ENCODE data around the gene LASP1NB.
A peak's percentile ranks its signal among the peaks of the same experiment; 100 is the strongest.
"Not testable (repeated sequence)": the region's sequence is repeated elsewhere in the genome, so short reads cannot be mapped to it uniquely, and the experiment has no call there.

LASP1NB gene

DNA sequence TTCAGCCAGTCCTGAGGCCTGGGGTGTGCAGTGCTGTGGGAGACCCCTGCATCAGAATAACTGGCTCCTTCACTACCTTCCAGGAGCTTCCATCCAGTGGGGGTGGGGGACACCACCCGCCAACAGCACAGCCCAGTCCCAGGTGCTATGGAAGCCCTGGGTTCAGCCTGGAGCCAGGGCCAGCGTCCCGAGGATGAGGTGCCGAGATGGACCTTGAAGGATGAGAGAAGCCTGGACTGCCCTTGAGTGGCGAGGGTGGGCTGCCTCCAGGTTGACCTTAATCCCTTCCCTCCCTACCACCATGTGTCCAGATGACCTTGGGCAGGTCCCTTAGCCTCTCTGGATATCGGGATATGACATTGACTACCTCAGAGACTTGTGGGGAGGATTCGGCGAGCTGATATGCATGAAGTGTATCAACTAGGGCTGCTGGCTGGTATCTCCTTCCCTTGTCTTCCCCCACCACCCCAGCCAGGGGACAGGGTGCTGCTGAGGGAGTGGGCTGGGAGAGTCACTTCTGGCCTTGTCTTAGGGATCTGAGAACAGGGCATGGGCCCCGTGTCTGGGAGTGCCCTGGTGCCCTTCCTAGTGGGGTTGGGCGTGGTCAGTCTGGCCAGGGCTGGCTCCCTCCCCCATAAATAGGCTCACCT is 14.2 kb upstream of the LASP1NB start:
- H3K36me3 Mint-ChIP-seq (ENCODE audit: low read depth), result peaks cover 10% of the 10 kb centered on the region
- H3K27me3 Mint-ChIP-seq (ENCODE audit: low read depth), result no peaks in the 10 kb centered on the region
- H3K27ac Mint-ChIP-seq, result peak overlapping the region; percentile 61
- intact Hi-C loops (cut with micrococcal nuclease), result no loop called here
- DNase-seq, result no peak
- no peaks in the 10 kb centered on the region for H3K9me3 Mint-ChIP-seq
- no peak overlapping the region for H3K4me3 Mint-ChIP-seq
- CTCF ChIA-PET, result interaction anchor here (1.1 kb wide), 1 partner anchor 40 kb away, joined by 3 read pairs; no protein-coding TSS in a partner anchor
- peaks cover 15% of the 10 kb centered on the region for H3K4me1 Mint-ChIP-seq (ENCODE audit: low read depth)

DNA sequence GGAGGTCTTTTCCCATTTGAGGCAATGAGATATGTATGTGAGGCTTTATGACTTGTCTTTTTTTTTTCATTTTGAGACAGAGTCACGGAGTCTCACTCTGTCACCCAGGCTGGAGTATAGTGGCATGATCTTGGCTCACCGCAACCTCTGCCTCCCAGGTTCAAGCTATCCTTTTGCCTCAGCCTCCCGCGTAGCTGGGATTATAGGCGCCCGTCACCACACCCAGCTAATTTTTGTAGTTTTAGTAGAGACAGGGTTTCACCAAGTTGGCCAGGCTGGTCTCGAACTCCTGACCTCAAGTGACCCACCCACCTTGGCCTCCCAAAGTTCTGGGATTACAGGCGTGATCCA is 13.7 kb upstream of the LASP1NB start:
- peak overlapping the region; percentile 61 for H3K27ac Mint-ChIP-seq

DNA sequence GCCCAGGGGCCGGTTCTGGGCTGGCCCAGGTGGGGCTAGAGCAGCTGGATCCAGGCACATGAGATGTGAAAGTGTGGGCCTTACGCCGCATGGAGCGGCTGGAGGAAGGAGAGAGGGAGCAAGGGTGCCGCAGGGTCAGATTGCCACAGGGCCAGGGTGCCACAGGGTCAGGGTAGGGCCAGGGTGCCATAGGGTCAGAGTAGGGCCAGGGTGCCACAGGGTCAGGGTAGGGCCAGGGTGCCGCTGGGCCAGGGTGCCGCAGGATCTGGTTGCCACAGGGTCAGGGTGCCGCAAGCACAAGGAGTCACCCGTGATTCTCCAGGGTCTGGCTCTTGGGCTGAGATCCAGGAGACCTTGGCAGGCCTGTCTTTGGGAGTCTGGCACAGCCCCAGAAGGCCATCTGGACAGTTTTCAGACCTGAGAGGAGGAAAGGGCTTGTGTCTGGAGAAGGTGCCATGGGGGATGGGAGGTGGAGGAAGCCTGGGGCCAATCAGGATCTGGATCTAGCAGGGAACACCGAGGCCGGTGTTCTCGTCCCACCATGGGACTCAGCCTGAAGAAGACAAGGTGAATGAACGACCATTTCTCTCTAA is 13.1 kb upstream of the LASP1NB start:
- Mint-ChIP-seq H3K27me3 (ENCODE audit: low read depth) (no peaks in the 10 kb centered on the region), H3K27ac (no peak overlapping the region), H3K36me3 (ENCODE audit: low read depth) (peaks cover 13% of the 10 kb centered on the region), H3K4me3 (no peak overlapping the region), H3K4me1 (ENCODE audit: low read depth) (peaks cover 10% of the 10 kb centered on the region), H3K9me3 (no peaks in the 10 kb centered on the region)
- intact Hi-C loops (cut with micrococcal nuclease), result no loop called here
- CTCF ChIA-PET, result interaction anchor here (0.8 kb wide), 1 partner anchor 11 kb away, joined by 3 read pairs; no protein-coding TSS in a partner anchor
- DNase-seq, result peak; percentile 3

More for the DNA sequence above, 13.7 kb upstream of the LASP1NB start:
- DNase-seq, result peak; percentile 2
- Mint-ChIP-seq H3K36me3 (ENCODE audit: low read depth) (peaks cover 10% of the 10 kb centered on the region), H3K4me1 (ENCODE audit: low read depth) (peaks cover 13% of the 10 kb centered on the region)
- H3K4me3 Mint-ChIP-seq; intact Hi-C loops (cut with micrococcal nuclease); H3K9me3 Mint-ChIP-seq; CTCF ChIA-PET; H3K27me3 Mint-ChIP-seq (ENCODE audit: low read depth): not testable (repeated sequence)

DNA sequence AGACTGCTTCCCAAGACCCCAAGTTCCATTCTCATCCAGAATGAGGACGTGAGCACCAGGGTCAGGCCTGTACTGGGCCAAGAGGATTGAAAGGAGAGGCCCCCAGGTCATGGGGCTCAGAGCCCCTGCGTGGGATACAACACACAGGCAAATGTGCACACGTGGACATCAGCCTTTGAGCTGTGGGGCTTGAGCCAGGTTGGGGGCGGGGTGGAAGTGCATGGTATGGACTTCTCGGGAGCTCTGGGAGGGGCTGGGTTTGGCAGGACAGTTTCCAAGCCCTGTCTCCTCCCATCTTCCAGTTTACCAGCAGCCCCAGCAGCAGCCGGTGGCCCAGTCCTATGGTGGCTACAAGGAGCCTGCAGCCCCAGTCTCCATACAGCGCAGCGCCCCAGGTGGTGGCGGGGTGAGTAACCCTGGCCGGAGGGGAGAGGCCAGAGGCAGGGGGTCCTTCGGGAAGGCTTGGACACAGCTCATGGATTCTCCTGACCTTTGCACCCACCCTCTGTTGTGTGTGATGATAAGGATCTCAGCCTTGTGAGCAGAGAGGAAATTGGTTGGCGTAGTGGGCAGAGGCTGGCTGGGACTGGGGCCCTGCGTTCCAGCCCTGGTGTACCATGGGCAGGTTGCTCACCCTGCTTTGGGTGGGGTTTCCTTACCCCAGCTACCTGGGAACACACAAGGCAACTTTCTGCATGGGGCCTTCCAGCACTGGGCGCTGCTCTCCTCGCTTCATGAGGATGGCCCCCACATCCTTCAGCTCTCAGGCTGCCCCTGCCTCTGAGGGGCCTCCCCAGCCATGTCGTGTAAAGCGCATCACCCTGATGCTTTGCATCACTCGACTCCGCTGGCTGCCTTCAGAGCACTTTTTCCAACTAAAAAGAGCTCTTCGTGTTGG is 10.4 kb upstream of the LASP1NB start:
- H3K27me3 Mint-ChIP-seq (ENCODE audit: low read depth), result no peaks in the 10 kb centered on the region
- H3K9me3 Mint-ChIP-seq, result no peaks in the 10 kb centered on the region
- CTCF ChIA-PET, result interaction anchor here (0.6 to 1.4 kb wide), 4 partner anchors 12 to 238 kb away, joined by 3 to 4 read pairs (median 4); no protein-coding TSS in a partner anchor
- peaks cover 20% of the 10 kb centered on the region for H3K36me3 Mint-ChIP-seq (ENCODE audit: low read depth)
- no peak overlapping the region for H3K4me3 Mint-ChIP-seq
- intact Hi-C loops (cut with micrococcal nuclease), result no loop called here
- H3K4me1 Mint-ChIP-seq (ENCODE audit: low read depth), result no peaks in the 10 kb centered on the region
- DNase-seq, result peak; percentile 2
- H3K27ac Mint-ChIP-seq, result no peak overlapping the region

DNA sequence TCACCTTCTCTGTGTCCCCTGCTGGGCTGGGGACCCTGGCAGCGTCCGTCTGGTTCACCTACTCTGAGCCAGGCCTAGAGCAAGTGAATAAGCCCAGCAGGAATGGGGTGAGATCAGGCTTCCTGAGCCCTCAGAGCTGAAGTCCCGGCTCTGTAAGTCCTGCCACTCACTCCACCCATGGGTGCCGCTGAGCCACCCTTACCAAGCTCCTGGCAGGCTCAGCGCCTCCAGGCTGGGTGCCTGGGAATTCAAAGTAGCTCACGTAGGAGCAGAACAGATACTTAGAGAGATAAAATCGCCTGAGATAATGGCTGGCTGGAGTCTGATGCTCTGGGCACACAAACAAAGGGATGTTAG is 9.8 kb upstream of the LASP1NB start:
- intact Hi-C loops (cut with micrococcal nuclease), result no loop called here
- Mint-ChIP-seq H3K4me3 (no peak overlapping the region), H3K9me3 (no peaks in the 10 kb centered on the region), H3K27me3 (ENCODE audit: low read depth) (no peaks in the 10 kb centered on the region), H3K4me1 (ENCODE audit: low read depth) (no peaks in the 10 kb centered on the region), H3K36me3 (ENCODE audit: low read depth) (peaks cover 20% of the 10 kb centered on the region), H3K27ac (no peak overlapping the region)
- DNase-seq, result no peak
- CTCF ChIA-PET, result interaction anchor here (0.6 to 1.1 kb wide), 2 partner anchors 126 to 238 kb away, joined by 3 to 4 read pairs; no protein-coding TSS in a partner anchor

DNA sequence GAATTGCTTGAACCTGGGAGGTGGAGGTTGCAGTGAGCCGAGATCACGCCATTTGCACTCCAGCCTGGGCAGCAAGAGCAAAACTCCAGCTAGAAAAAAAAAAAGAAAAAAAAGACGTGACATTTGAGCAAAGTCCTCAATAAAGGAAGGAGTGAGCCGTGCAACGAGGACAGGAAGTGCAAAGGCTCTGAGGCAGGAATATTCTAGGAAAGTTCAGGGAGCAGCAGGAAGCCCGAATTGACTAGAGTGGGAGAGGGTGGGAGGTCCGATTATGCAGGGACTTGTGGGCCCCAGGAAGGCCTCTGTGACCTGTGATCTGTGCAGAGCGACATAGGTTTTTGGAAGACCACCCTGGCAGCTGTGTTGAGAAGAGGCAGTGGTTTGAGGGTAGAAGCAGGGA is 8.6 kb upstream of the LASP1NB start:
- Mint-ChIP-seq H3K27me3 (ENCODE audit: low read depth) (no peaks in the 10 kb centered on the region), H3K36me3 (ENCODE audit: low read depth) (peaks cover 20% of the 10 kb centered on the region), H3K4me1 (ENCODE audit: low read depth) (peaks cover 5% of the 10 kb centered on the region), H3K4me3 (no peak overlapping the region), H3K9me3 (no peaks in the 10 kb centered on the region), H3K27ac (no peak overlapping the region)
- CTCF ChIA-PET, result interaction anchor here (0.6 to 2.9 kb wide), 4 partner anchors 15 to 488 kb away, joined by 3 to 10 read pairs (median 5); no protein-coding TSS in a partner anchor
- intact Hi-C loops (cut with micrococcal nuclease), result no loop called here
- no peak for DNase-seq

DNA sequence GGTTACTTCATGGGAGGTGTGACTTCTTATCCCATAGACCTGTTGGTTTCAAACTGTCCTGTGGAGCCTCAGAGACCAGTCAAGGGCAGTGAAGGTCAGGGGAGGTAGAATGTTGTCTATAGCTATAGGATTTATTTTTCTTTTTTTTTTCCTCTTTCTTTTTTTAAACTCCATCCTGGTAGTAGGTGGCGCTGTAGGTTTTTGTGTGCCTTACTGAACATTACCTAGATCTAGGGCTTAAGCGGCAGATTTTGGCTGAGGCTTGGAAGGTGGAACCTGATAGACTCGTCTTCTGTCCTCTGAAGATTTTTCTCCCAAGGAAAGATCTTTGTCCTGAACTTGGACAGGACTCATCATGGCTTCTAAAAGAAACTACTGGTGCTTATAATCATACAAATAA is 8.2 kb upstream of the LASP1NB start:
- peaks cover 20% of the 10 kb centered on the region for H3K36me3 Mint-ChIP-seq (ENCODE audit: low read depth)
- H3K4me1 Mint-ChIP-seq (ENCODE audit: low read depth), result peaks cover 7% of the 10 kb centered on the region
- CTCF ChIA-PET, result interaction anchor here (0.6 to 2.9 kb wide), 5 partner anchors 16 to 488 kb away, joined by 3 to 10 read pairs (median 5); no protein-coding TSS in a partner anchor
- H3K4me3 Mint-ChIP-seq, result no peak overlapping the region
- DNase-seq, result no peak
- H3K27ac Mint-ChIP-seq, result no peak overlapping the region
- no peaks in the 10 kb centered on the region for H3K27me3 Mint-ChIP-seq (ENCODE audit: low read depth)
- intact Hi-C loops (cut with micrococcal nuclease), result no loop called here
- H3K9me3 Mint-ChIP-seq, result no peaks in the 10 kb centered on the region

DNA sequence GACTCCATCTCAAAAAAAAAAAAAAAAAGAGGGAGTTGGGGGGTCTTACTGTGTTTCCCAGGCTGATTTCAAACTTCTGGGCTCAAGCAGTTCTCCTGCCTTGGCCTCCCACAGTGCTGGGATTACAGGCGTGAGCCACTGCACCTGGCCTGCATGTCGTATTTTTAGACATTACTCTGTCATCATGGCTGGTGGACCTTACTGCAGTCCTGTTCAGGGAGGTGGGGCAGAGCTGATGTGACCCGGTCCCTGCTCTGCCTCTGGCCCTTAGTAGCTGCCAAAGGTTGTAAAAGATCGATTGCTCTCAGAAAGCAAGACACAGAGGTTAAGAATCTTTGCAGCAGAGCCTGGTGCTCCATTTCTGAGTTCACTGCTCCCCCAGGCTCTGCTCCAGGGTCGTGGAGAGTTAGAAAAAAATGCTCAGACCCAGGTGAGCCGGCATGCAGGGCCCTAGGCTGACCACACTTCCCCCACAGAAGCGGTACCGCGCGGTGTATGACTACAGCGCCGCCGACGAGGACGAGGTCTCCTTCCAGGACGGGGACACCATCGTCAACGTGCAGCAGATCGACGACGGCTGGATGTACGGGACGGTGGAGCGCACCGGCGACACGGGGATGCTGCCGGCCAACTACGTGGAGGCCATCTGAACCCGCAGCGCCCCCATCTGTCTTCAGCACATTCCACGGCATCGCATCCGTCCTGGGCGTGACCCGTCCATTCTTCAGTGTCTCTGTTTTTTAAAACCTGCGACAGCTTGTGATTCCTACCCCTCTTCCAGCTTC is 7.1 kb upstream of the LASP1NB start:
- CTCF ChIA-PET, result interaction anchor here (0.6 to 2.9 kb wide), 3 partner anchors 21 to 408 kb away, joined by 3 to 10 read pairs (median 6); no protein-coding TSS in a partner anchor
- Mint-ChIP-seq H3K27me3 (ENCODE audit: low read depth) (no peaks in the 10 kb centered on the region), H3K4me3 (no peak overlapping the region), H3K9me3 (no peaks in the 10 kb centered on the region), H3K27ac (peak overlapping the region; percentile 36), H3K36me3 (ENCODE audit: low read depth) (peaks cover 20% of the 10 kb centered on the region), H3K4me1 (ENCODE audit: low read depth) (peaks cover 7% of the 10 kb centered on the region)
- intact Hi-C loops (cut with micrococcal nuclease), result no loop called here
- no peak for DNase-seq

DNA sequence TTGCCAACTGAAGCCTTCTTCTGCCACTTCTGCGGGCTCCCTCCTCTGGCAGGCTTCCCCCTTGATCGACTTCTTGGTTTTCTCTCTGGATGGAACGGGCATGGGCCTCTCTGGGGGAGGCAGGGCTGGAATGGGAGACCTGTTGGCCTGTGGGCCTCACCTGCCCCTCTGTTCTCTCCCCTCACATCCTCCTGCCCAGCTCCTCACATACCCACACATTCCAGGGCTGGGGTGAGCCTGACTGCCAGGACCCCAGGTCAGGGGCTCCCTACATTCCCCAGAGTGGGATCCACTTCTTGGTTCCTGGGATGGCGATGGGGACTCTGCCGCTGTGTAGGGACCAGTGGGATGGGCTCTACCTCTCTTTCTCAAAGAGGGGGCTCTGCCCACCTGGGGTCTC is 6.5 kb upstream of the LASP1NB start:
- Mint-ChIP-seq H3K4me1 (ENCODE audit: low read depth) (peaks cover 11% of the 10 kb centered on the region), H3K9me3 (no peaks in the 10 kb centered on the region), H3K27ac (no peak overlapping the region), H3K36me3 (ENCODE audit: low read depth) (peaks cover 20% of the 10 kb centered on the region), H3K4me3 (no peak overlapping the region), H3K27me3 (ENCODE audit: low read depth) (no peaks in the 10 kb centered on the region)
- no peak for DNase-seq
- intact Hi-C loops (cut with micrococcal nuclease), result no loop called here
- CTCF ChIA-PET, result interaction anchor here (0.6 to 2.9 kb wide), 3 partner anchors 21 to 407 kb away, joined by 3 to 10 read pairs (median 6); no protein-coding TSS in a partner anchor

DNA sequence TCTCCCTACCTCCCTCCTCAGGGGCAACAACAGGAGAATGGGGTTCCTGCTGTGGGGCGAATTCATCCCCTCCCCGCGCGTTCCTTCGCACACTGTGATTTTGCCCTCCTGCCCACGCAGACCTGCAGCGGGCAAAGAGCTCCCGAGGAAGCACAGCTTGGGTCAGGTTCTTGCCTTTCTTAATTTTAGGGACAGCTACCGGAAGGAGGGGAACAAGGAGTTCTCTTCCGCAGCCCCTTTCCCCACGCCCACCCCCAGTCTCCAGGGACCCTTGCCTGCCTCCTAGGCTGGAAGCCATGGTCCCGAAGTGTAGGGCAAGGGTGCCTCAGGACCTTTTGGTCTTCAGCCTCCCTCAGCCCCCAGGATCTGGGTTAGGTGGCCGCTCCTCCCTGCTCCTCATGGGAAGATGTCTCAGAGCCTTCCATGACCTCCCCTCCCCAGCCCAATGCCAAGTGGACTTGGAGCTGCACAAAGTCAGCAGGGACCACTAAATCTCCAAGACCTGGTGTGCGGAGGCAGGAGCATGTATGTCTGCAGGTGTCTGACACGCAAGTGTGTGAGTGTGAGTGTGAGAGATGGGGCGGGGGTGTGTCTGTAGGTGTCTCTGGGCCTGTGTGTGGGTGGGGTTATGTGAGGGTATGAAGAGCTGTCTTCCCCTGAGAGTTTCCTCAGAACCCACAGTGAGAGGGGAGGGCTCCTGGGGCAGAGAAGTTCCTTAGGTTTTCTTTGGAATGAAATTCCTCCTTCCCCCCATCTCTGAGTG is 5.9 kb upstream of the LASP1NB start:
- Mint-ChIP-seq H3K4me1 (ENCODE audit: low read depth) (peaks cover 11% of the 10 kb centered on the region), H3K4me3 (no peak overlapping the region), H3K9me3 (no peaks in the 10 kb centered on the region), H3K27me3 (ENCODE audit: low read depth) (no peaks in the 10 kb centered on the region), H3K27ac (no peak overlapping the region), H3K36me3 (ENCODE audit: low read depth) (peaks cover 15% of the 10 kb centered on the region)
- intact Hi-C loops (cut with micrococcal nuclease), result no loop called here
- DNase-seq, result no peak
- CTCF ChIA-PET, result interaction anchor here (2.1 kb wide), 1 partner anchor 22 kb away, joined by 6 read pairs; no protein-coding TSS in a partner anchor
